ENCODE results near the gene DGKE. TPM values are rescaled to one million over a fixed set of nuclear protein-coding genes. Genes with fewer than 3 reads are reported as not detected.

The DGKE gene
- 25.8 and 25.9 TPM in 2 replicates for total RNA-seq

GRCh38 chr17:56833809-56834379 lies at the start of gene DGKE, which contains the start of gene C17orf67:
DGKE (plus strand) TSS chr17:56834151; CDS start chr17:56834796, 645 bp downstream.
C17orf67 (minus strand) TSS chr17:56833920; CDS start chr17:56815810, 18,110 bp downstream.
- intact Hi-C loops (cut with micrococcal nuclease), result loop anchor here (1.0 to 5.0 kb wide), 6 partner anchors 15 to 1248 kb away; partner anchors contain the start of genes AKAP1, COIL, DYNLL2 and SCPEP1

- intact Hi-C loops (cut with micrococcal nuclease), result no loop called here
These were observed 48.5 kb upstream of the DGKE start for GRCh38 chr17:56785405-56785804.

- intact Hi-C loops (cut with micrococcal nuclease), result no loop called here
These were observed 47.8 kb upstream of the DGKE start for GRCh38 chr17:56785997-56786680.

GRCh38 chr17:56786989-56787482 lies 46.9 kb upstream of the DGKE start:
- intact Hi-C loops (cut with micrococcal nuclease), result no loop called here

GRCh38 chr17:56792267-56792666 lies 41.7 kb upstream of the DGKE start:
- intact Hi-C loops (cut with micrococcal nuclease), result no loop called here

- intact Hi-C loops (cut with micrococcal nuclease), result no loop called here
These were observed 40.4 kb upstream of the DGKE start for GRCh38 chr17:56793531-56793930.

- intact Hi-C loops (cut with micrococcal nuclease), result no loop called here
These were observed 40.0 kb upstream of the DGKE start for GRCh38 chr17:56793957-56794356.

GRCh38 chr17:56795221-56795865 lies 38.6 kb upstream of the DGKE start:
- intact Hi-C loops (cut with micrococcal nuclease), result no loop called here

- intact Hi-C loops (cut with micrococcal nuclease), result no loop called here
These were observed 37.4 kb upstream of the DGKE start for GRCh38 chr17:56796536-56796935.

GRCh38 chr17:56798916-56799315 lies 35.0 kb upstream of the DGKE start:
- intact Hi-C loops (cut with micrococcal nuclease), result no loop called here

GRCh38 chr17:56801459-56802178 lies 32.3 kb upstream of the DGKE start:
- intact Hi-C loops (cut with micrococcal nuclease), result no loop called here

GRCh38 chr17:56803071-56803470 lies 30.9 kb upstream of the DGKE start:
- intact Hi-C loops (cut with micrococcal nuclease), result no loop called here

GRCh38 chr17:56804454-56804853 lies 29.5 kb upstream of the DGKE start:
- intact Hi-C loops (cut with micrococcal nuclease), result no loop called here

GRCh38 chr17:56806949-56807348 lies 27.0 kb upstream of the DGKE start:
- intact Hi-C loops (cut with micrococcal nuclease), result no loop called here

- intact Hi-C loops (cut with micrococcal nuclease), result no loop called here
These were observed 26.2 kb upstream of the DGKE start for GRCh38 chr17:56807723-56808122.

- intact Hi-C loops (cut with micrococcal nuclease), result no loop called here
These were observed 25.4 kb upstream of the DGKE start for GRCh38 chr17:56808503-56808902.

- intact Hi-C loops (cut with micrococcal nuclease), result no loop called here
These were observed 24.7 kb upstream of the DGKE start for GRCh38 chr17:56809106-56809819.

GRCh38 chr17:56809820-56810179 lies 24.2 kb upstream of the DGKE start:
- intact Hi-C loops (cut with micrococcal nuclease), result no loop called here

GRCh38 chr17:56810343-56810742 lies 23.6 kb upstream of the DGKE start:
- intact Hi-C loops (cut with micrococcal nuclease), result no loop called here

GRCh38 chr17:56810891-56811775 lies 22.8 kb upstream of the DGKE start:
- intact Hi-C loops (cut with micrococcal nuclease), result no loop called here

All from T-helper 2 cell treated with Interferon-gamma antibody and Interleukin-4, amounts not matched to agents 100 ng/mL and 5 ng/mL, for 36 hours (primary cell).